ENCODE data around the gene ATP10B. TPM values are rescaled to one million over a fixed set of nuclear protein-coding genes. Genes with fewer than 3 reads are reported as not detected.
"Not testable (repeated sequence)": the region's sequence is repeated elsewhere in the genome, so short reads cannot be mapped to it uniquely, and the experiment has no call there.

Gene ATP10B, protein sequence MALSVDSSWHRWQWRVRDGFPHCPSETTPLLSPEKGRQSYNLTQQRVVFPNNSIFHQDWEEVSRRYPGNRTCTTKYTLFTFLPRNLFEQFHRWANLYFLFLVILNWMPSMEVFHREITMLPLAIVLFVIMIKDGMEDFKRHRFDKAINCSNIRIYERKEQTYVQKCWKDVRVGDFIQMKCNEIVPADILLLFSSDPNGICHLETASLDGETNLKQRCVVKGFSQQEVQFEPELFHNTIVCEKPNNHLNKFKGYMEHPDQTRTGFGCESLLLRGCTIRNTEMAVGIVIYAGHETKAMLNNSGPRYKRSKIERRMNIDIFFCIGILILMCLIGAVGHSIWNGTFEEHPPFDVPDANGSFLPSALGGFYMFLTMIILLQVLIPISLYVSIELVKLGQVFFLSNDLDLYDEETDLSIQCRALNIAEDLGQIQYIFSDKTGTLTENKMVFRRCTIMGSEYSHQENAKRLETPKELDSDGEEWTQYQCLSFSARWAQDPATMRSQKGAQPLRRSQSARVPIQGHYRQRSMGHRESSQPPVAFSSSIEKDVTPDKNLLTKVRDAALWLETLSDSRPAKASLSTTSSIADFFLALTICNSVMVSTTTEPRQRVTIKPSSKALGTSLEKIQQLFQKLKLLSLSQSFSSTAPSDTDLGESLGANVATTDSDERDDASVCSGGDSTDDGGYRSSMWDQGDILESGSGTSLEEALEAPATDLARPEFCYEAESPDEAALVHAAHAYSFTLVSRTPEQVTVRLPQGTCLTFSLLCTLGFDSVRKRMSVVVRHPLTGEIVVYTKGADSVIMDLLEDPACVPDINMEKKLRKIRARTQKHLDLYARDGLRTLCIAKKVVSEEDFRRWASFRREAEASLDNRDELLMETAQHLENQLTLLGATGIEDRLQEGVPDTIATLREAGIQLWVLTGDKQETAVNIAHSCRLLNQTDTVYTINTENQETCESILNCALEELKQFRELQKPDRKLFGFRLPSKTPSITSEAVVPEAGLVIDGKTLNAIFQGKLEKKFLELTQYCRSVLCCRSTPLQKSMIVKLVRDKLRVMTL (N-terminal part only)
- not detected for total RNA-seq
- long read RNA-seq, result 0 reads

DNA sequence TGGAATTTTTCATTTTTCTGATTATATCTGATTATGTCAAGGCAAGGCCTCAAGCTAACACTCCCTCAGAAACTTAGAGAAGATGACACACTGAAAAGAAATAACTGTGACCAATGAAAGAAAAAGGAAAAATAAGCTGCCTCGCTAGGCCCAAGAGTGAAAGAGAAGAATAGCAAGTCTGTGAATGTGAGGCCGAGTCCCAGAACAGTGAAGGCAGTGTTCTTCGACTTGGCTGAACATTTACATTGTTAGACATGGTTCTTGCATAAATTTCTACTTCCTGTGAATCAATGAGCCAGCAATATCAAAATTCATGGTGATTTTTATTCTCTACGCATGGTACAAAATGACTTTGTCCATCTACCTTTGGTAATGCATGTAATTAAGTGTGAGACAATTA, at the start of gene ATP10B:
TSS of gene ATP10B (minus strand) at position 163 of the 400 bp plus-strand sequence. CDS start 164,137 bp downstream, outside the sequence.
- DNase-seq (no peak), ATAC-seq (no peak)
- intact Hi-C loops (cut with micrococcal nuclease), result no loop called here

DNA sequence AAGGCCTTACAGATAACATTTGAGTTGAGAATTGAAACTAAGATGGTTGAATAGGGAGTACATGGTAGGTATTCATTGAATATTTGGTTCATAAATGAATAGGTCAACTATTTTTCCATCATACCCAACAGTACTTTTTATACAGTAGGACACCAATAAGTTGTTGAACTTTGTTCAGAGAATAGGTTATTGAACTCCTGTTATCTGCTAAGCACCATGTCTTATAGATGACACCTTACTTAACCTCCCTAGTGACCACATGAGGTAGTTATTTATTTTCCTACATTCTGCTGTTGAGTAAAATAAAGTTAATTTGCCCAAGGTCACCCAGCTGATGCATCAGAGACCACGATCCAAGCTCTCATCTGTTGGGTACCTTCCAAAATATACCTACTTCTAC, 49.6 kb upstream of the ATP10B start:
- intact Hi-C loops (cut with micrococcal nuclease), result no loop called here
- DNase-seq (no peak), ATAC-seq (no peak)

DNA sequence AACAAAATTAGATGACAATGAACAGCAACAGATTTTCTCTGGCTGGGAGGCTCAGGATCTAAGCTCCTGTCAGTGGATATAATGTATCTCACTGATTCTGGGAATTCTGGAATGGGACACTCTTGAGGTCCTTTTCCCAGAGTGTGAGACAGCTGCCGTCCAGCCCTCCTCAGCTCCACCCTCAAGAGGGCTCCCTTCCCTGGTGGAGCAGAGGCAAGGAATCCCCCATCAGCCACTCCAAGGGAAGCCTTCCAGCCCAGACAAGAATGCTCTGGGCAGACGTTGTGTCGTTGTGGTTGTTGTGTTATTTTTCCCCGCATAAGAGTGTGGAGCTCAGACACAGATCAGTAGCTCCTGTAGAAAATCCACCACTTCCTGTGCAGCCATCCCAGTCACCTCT, 47.7 kb upstream of the ATP10B start:
- DNase-seq, result no peak
- ATAC-seq, result no peak
- intact Hi-C loops (cut with micrococcal nuclease), result no loop called here

DNA sequence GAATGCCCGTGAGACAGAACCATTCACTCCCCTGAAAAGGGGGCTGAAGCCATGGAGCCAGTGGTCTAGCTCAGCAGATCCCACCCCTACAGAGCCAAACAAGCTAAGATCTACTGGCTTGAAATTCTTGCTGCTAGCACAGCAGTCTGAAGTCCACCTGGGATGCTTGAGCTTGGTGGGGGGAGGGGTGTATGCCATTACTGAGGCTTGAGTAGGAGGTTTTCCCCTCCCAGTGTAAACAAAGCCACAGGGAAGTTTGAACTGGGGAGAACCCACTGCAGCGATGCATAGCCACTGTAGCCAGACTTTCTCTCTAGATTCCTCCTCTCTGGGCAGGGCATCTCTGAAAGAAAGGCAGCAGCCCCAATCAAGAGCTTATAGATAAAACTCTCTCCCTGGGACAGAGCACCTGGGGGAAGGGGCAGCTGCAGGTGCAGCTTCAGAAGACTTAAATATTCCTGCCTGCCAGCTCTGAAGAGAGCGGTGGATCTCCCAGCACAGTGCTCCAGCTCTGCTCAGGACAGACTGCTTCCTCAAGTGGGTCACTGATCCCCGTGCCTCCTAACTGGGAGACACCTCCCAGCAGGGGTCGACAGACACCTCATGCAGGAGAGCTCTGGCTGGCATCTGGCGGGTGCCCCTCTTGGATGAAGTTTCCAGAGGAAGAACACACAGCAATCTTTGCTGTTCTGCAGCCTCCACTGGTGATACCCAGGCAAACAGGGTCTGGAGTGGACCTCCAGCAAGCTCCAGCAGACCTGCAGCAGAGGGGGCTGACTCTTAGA, 41.4 kb upstream of the ATP10B start:
- intact Hi-C loops (cut with micrococcal nuclease); ATAC-seq; DNase-seq: not testable (repeated sequence)

DNA sequence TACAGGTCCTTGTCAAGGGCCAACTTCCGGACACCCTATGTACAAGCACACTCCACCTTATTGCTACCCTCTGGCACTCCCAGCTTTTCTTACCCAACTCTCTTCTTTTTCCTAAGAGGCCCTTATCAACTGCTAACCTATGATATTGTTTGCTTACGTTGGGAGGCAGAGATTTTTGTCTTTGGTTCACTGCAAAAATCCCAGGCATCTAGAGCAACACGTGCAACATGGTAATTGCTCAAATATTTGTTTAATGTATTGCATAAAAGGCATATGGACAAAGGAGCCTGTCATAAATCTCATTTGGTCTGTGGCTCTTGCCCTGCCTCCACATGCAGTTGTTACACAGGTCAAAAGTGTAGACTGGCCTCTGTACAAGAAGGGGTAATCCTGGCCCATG, 35.8 kb upstream of the ATP10B start:
- intact Hi-C loops (cut with micrococcal nuclease), result no loop called here
- no peak for DNase-seq
- no peak for ATAC-seq

DNA sequence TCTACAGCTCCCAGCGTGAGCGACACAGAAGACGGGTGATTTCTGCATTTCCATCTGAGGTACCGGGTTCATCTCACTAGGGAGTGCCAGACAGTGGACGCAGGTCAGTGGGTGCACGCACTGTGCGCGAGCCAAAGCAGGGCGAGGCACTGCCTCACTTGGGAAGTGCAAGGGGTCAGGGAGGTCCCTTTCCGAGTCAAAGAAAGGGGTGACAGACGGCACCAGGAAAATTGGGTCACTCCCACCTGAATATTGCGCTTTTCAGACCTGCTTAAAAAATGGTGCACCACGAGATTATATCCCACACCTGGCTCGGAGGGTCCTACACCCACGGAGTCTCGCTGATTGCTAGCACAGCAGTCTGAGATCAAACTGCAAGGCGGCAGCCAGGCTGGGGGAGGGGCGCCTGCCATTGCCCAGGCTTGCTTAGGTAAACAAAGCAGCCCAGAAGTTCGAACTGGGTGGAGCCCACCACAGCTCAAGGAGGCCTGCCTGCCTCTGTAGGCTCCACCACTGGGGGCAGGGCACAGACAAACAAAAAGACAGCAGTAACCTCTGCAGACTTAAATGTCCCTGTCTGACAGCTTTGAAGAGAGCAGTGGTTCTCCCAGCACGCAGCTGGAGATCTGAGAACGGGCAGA, 21.7 kb upstream of the ATP10B start:
- DNase-seq; ATAC-seq; intact Hi-C loops (cut with micrococcal nuclease): not testable (repeated sequence)

DNA sequence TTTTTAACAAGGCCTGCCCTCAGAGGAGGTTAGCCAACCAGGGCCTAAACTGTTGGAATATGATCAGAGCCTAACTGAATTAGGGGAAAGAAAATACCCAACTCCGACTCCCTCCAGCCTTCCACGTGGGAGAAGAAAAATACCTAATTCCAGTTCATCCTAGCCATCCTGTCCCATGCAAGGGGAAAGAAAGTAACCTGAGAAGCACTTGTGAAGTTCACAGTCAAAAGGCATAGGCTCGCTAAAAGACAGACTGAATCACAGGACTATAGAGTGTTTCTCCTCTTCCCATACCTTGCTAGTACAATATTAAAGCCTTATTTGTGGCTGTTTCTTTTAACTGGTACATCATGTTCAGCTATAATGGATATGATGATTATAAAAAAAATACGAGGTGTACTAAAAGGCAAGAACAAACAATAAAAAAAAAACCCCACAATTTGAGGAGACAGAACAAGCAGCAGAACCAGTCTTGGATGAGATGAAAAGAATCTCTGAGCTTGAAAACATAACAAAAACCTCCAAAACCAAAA, 18.0 kb upstream of the ATP10B start:
- no peak for ATAC-seq
- intact Hi-C loops (cut with micrococcal nuclease), result no loop called here
- no peak for DNase-seq

DNA sequence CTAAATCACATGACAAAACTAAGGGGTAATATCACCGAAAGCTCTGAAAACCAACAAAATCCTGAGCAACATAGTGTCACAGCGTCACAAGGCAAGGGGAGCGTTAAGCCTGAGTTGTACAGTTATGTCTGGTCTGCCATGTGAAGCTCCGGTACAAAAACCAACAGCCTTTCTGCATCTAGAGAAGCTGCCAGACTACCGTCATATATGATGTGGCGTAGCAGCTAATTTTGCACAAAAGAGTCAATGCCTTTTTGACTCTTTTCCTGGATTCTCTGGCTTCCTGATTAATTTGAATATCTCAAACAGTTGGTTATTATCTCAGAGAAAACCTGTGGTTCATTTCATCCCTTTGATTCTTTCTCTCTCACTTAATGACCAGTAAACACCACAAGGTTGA, 16.0 kb upstream of the ATP10B start:
- intact Hi-C loops (cut with micrococcal nuclease), result no loop called here
- no peak for DNase-seq

DNA sequence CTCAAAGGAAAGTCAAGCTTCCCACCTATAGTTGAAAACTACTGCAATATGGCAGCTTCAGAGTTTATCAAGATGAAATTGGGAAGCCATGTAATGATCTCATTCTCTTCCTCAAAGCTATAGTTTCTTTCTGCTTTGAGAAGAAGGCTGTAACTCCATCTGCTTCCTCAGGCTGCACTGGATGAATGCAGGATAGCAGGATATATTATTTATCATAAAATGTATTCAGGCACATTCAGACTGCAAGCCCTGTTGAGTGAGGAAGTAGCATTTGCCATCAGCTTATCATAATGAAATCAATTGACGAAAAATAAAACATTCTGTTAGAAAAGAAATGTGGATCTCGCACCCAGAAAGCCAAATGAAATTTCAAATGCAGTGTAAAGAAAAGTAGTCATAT, 560 bp downstream of the ATP10B start:
- intact Hi-C loops (cut with micrococcal nuclease), result no loop called here
- no peak for DNase-seq

More for the DNA sequence above, 16.0 kb upstream of the ATP10B start:
- ATAC-seq, result no peak

DNA sequence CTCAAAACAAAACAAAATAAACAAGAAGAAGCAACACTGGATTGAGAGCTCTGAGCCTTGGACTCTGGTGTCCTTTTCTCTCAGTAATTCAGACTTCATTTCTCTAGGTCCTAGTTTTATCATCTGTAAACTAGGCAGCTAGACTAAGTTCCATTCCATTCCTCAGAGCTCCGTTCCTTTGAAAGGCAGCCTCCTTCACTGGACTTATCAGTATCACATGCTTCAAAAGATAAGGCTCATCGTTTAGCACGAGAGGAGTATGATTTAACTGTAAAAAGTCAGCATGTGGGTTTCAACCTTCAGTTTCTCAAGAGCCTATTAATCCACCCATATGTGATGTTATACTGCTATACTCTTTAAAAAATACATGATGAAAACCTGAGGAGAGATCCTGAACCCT, 1.6 kb downstream of the ATP10B start:
- DNase-seq (no peak), ATAC-seq (no peak)
- intact Hi-C loops (cut with micrococcal nuclease), result no loop called here

More for the DNA sequence above, 560 bp downstream of the ATP10B start:
- no peak for ATAC-seq

DNA sequence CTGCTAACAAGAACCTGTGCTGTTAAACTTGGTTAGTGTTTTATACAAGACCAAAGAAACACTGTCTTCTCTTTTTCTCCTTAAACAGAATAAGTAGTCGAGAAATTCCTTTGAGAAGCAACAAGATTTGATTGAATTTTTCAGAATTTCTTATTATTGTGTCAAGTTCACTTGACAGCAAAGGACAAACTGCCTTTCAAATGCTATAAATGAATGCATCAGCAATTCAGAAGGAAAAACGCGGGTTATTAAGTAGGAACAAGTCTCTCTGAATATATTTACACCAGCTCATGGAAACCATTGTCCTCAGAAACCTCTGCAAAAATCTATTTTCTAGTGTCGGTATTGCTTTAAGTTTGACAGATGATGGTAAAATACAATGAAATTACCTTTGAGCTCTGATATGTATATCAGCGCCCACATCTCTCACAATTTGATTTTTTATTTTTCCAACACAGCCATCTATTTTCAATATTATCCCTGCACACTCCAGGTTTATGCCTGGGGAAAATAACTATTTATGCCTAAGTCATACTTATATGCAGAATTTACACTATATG, 4.4 kb downstream of the ATP10B start:
- intact Hi-C loops (cut with micrococcal nuclease), result no loop called here
- no peak for ATAC-seq

DNA sequence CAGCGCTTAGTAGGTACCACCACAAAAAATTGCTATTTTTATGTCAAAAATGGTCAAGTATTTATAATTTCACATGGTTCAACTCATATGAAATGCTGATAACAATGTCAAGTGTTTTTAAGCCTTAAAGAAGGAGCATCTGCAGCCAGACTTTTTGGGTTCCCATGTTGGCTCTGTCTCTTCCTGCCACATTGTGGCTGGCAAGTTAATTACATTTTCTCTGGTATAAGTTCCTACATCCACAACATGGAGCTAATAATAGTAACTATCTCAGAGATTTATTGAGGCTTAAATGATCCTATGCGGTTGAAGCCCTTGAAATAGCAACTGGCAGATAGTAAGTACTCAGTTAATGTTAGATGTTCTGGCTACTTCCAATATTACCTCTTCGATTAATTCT, 5.4 kb downstream of the ATP10B start:
- ATAC-seq, result no peak
- intact Hi-C loops (cut with micrococcal nuclease), result no loop called here

More for the DNA sequence above, 4.4 kb downstream of the ATP10B start:
- no peak for DNase-seq

DNA sequence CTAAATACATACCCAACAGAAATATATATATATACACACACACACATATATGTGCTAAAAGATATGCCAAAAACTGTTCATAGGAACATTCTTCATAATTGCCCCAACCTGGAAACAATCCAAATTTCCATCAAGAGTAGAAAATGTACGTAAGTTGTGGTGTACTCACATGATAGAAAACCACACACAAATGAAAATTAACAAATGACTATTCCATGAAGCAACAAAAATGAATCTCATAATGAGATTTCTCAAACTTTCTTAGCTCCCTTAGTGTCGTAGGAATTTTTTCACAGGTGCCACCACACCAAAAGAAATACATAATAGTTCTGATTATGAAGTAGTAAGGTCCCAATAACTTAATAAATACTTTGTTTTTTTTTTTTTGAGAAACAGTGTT, 7.8 kb downstream of the ATP10B start:
- DNase-seq (no peak), ATAC-seq (no peak)
- intact Hi-C loops (cut with micrococcal nuclease), result no loop called here

More for the DNA sequence above, 5.4 kb downstream of the ATP10B start:
- DNase-seq, result no peak

DNA sequence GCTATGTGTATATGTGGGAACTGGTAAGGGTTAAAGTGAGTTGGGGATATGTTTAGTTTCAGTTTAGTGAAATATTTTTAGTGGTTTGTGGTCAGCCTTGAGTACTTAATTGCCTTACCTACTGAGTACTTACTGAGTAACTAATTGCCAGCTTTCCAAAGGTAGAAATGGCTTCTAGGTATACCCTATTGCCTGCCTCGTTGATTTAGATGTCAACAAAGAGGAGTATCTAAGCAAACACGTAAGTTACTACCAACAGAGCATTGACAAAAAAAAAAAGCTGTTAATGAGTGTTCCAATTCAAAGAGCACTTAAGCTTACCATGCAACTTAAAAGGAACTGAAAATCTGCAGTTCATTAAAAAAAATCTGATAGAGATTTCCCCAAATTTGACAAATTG, 8.8 kb downstream of the ATP10B start:
- intact Hi-C loops (cut with micrococcal nuclease), result no loop called here
- ATAC-seq (no peak), DNase-seq (no peak)

DNA sequence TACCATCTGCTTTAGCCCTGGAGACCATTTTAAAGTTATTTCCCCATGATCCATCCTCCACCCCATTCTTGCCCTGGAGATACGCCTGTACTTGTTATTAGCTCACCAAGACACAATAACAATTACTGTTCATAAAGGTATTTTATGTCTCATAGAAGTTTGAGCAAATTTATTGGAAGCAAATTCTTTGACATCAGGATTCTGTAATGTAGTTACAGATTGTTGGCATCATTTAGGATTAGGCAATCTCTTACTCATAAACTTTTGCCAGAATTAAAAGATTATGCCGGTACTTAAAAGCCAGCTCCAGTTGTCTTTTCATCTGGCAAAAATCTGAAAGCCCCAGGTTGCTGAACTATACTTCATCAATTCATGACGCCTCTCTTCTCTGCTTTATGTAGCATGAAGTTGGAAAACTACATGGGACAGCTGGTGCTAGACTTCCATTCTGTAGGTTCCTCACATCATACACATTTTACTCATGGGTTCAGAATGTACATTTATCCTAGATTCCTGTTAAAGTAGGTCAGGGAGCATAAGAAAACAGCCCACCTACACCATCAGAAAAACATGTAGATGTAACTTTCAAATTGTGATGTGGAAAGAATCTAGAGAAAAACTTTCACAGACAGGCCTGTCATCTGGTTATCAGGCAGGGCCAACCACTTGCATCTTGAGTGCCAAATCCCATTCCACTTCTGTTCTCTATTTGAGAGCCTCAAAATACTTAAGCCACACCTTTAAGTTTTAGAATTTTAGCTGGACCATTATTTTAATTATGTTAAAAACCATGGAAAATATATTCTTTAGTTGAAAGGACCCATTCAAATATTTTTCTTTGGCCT, 14.0 kb downstream of the ATP10B start:
- ATAC-seq (no peak), DNase-seq (no peak)
- intact Hi-C loops (cut with micrococcal nuclease), result no loop called here

DNA sequence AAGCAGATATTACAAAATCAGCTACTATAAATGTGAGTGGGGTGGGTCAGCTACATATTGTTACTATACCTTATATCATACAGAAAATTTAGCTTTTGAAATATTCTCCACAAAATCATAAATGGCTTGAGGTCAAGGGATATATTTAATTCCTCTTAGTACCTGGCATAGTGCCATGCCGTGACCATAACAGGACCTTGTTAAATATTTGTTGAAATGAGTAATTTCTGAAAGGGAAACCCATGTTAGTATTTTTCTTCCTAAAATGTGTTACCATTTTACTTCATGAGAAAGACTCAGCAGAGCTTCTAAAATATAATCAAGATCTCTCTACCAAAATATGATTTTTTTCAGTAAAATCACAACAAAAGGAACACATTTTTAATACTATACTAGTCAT, 14.8 kb downstream of the ATP10B start:
- intact Hi-C loops (cut with micrococcal nuclease), result no loop called here
- ATAC-seq, result no peak
- DNase-seq, result no peak

DNA sequence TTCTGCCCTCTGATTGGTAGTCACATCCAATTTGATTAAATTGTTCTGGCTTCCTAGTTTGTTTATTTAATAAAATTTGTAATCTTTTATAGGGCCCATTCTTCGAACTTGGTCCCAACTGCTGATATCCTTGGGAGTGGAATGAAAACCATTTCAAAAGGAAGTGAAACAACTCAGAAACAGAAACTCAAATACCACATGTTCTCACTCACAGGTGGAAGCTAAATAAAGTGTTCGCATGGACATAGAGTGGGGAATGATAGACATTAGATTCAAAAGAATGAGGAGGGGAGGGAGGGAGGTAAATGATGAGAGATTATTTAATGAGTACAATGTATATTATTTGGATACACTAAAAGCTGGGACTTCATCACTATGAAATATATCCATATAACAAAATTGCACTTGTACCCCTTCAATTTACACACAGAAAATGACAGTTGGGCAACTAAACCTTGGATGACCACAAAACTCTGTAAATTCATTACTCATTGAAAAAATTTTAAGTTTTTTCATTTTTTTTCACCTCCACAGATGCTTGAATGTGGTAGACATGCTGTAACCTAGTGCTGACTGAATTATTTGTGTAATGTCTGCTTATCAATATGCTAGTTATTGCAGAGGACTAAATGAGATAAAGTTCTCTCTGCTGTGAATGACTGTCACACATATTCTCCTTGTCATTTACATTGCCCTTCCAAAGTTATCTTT, 16.0 kb downstream of the ATP10B start:
- intact Hi-C loops (cut with micrococcal nuclease), result no loop called here
- no peak for DNase-seq
- no peak for ATAC-seq
